ENCODE results near the gene ZMYND8.

DNA sequence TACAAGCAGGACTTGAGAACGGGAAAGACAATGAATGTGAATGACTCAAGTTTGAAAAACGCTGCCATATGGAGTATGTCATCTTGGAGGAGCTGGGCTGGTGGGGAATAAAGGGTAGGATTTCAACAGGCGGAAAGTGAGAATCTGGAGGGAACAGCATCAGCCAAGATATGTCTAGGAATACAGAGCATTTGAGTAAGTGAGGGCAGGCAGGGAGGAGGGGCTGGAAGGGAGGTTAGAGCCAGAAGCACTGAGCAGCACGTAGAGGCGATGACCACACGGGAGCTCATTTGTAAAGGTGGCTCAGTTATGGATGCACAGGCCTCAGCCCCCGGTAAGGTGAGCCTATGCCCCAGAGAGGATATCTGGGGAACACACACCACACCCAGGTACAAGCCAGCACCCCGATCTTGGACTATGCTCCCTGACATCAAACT lies 115.1 kb downstream of the ZMYND8 start:
- TF ChIP-seq POLR2A (IDR thresholded peaks at IDR 0.05) = no peak
- TF ChIP-seq, protein P1, sequence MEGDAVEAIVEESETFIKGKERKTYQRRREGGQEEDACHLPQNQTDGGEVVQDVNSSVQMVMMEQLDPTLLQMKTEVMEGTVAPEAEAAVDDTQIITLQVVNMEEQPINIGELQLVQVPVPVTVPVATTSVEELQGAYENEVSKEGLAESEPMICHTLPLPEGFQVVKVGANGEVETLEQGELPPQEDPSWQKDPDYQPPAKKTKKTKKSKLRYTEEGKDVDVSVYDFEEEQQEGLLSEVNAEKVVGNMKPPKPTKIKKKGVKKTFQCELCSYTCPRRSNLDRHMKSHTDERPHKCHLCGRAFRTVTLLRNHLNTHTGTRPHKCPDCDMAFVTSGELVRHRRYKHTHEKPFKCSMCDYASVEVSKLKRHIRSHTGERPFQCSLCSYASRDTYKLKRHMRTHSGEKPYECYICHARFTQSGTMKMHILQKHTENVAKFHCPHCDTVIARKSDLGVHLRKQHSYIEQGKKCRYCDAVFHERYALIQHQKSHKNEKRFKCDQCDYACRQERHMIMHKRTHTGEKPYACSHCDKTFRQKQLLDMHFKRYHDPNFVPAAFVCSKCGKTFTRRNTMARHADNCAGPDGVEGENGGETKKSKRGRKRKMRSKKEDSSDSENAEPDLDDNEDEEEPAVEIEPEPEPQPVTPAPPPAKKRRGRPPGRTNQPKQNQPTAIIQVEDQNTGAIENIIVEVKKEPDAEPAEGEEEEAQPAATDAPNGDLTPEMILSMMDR (IDR thresholded peaks at IDR 0.05) = no peak

All from thyroid gland (tissue), 4 donors.